Activated CD4-positive, alpha-beta T cell treated with anti-CD3 and anti-CD28 coated beads, Interleukin-2, amount 50 U/mL, for 16 hours (primary cell): ENCODE results near the gene TMEM95.
"Not testable (repeated sequence)": the region's sequence is repeated elsewhere in the genome, so short reads cannot be mapped to it uniquely, and the experiment has no call there.

ENCODE experiments used
- DNase-seq: peaks from one replicate; pipeline ENCODE4 v3.0.0-alpha.2; 2020

The TMEM95 gene

DNA sequence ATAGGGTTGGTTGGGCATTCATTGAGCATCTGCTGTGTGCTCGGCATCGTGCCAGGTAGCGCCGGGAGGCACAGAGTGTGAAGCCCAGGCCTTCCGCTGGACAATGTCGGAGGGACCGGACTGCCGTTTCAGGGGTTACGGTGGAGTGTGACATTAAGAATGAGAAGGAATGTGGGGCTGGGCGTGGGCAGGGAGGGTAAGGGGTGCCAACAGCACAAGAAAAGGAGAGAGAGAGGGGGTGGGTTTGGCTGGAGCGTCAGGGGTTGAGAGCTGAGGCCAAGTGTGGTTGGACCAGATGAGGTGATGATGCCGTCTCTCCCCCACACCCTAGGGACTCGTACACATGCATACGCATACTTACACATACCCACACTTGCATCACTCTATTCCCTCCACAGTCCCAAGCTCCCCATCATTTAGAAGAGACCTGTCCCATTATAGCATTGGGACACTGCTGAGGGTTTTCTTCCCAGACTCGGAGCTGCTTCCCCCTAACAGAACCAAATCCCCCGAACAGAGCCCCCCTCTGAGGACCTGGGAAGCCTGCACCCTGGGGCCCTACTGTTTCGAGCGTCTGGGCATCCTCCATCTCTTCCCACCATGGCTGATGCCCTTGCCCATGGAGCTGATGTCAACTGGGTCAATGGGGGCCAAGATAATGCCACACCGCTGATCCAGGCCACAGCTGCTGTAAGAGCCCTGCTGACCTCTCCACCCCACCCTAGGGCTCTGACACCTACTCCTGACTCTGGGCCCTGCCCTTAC lies 6.3 kb upstream of the TMEM95 start:
- DNase-seq, result no peak

DNA sequence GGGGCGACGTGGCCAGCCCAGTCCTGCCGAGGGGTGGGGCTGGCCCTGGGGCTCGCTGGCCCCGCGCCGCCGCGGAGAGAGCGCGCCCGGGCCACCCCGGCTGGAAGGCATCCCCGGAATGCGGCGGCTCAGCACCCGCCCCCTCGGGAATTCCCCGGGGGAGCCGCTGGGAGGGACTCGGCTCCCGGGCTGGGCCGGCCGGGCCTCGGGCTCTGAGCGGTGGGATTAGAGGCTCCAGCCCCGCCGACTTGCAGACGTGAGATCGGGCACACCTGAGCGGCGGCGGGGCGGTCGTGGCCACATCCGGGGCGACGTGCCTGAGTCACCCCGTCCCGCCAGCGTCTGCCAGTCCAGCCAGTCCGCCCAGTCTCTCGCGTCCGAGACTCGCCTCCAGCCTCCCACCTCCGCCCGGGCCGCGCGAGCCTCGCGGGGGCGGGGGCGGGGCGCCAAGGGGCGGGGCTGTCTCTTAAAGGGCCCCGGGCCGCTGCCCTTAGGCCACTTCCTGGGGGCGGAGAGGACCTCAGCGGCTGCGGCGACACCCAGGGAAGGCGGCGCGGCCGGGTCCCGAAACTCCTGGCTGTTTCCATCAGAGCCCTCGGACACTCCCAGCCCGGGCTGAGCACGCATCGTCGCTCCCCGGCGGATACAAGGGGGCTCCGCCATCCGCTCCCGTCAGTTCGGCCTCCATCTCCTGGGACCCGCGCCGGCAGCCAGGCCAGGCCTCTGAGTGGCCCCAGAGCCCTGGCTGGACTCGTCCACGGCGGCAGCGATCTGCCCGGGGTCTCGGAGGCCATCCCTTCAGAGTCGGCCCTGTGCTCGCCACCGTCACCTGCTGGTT lies 3.1 kb upstream of the TMEM95 start, which contains the start of gene KCTD11:
Gene KCTD11 (plus strand): TSS at position 498 of the 838 bp plus-strand sequence.
- peak; percentile 84 for DNase-seq

GRCh38 chr17:7352503-7352889 lies 2.5 kb upstream of the TMEM95 start:
- DNase-seq, result no peak

GRCh38 chr17:7352910-7353635 lies 1.9 kb upstream of the TMEM95 start:
- DNase-seq, result no peak

DNA sequence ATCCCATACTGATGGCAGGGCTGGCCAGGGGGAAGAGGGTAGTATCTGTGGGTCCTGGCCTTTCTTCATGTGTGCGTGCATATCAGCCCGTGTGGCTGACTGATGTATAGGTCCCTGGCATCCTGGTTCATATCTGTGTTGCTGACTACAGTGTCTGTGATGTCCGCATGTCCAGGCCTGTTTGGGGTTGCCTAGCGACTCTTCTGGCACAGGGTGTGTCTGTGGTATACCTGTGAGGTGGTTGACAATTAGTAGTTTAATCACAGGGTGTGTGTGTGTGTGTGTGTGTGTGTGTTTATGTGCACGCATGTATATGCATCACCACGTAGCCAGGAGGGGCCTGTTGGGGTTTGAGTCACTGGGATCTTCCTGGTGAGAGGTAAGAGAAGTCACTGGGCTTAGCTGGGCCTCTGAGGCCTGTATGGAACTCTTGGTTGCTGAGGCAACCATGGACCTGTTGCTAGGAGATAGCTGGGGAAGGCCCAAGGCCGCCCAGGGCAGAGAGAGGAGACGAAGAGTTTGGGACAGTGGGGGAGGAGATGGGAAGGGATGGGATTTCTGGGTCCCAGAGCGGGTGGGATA lies 603 bp upstream of the TMEM95 start:
- DNase-seq, result peak; percentile 44

- DNase-seq, result no peak
Measured at GRCh38 chr17:7355573-7355972, 617 bp downstream of the TMEM95 start.

- peak; percentile 90 for DNase-seq
Measured at GRCh38 chr17:7356072-7356549, 1.2 kb downstream of the TMEM95 start.

GRCh38 chr17:7356756-7357155 lies 1.8 kb downstream of the TMEM95 start:
- no peak for DNase-seq

GRCh38 chr17:7357381-7357780 lies 2.4 kb downstream of the TMEM95 start:
- no peak for DNase-seq

GRCh38 chr17:7361906-7362305 lies 7.0 kb downstream of the TMEM95 start:
- no peak for DNase-seq

DNA sequence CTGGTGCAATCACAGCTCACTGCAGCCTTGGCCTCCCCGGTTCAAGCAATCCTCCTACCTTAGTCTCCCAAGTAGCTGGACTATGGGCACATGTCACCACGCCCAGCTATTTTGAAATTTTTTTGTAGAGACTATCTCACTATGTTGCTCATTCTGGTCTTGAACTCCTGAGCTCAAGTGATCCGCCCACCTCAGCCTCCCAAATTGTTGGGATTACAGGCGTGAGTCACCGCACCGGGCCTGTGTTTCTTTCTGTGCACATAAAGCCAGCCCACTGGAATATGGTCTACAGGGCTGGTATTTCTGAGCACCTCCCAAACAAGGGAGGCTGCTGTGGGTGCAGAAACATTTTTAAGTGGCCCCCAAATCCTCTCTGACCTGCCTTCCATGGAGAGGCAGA lies 8.4 kb downstream of the TMEM95 start:
- no peak for DNase-seq

- DNase-seq, result not testable (repeated sequence)
Measured at GRCh38 chr17:7365963-7366362, 11.0 kb downstream of the TMEM95 start.

DNA sequence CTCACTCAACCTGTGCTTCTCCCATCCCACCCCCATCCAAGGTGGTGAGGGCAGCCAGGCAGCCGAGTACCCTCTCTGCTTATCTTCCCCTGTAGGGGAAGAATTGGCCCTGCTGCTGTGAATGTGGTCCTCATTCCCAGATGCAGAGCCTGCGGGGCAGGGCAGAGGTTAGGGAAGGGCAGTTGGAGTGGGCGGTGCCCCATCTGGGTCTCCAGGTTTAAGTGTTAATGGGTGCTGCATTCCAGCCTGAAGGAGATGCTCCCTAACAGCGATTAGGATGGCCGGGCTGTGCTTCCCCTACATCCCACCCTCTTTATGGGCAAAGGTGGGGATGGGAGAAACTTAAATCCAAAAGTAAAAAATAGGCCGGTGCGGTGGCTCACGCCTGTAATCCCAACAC lies 12.1 kb downstream of the TMEM95 start:
- no peak for DNase-seq

DNA sequence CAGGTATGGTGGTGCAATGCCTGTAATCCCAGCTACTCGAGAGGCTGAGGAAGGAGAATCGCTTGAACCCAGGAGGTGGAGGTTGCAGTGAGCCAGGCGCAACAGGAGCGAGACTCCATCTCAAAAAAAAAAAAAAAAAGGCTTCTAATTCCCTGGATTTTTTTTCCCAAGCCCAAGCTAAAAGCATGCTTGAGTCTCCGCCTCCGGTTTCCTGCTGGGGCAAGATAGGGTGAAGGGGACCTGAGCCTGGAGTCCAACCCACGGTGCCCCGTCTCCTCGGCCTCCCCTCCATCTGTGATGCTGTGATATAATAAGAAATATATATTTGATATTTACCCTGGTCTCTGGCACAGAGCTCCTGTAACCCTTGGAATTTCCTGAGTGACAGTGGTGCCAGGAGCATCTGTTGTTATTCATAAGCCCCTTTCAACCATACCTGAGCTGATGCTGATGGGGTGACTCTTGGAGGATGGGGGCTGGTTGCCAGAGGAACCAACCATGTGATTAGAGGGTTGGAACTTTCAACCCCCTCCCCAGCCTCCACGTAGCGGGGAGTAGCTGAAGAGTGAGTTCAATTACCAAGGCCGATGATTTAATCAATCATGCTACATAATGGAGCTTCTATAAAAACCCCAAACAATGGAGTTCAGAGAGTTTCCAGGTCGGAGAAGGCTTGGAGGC lies 13.1 kb downstream of the TMEM95 start:
- DNase-seq, result no peak

- DNase-seq, result not testable (repeated sequence)
Measured at GRCh38 chr17:7368599-7368994, 13.6 kb downstream of the TMEM95 start.

GRCh38 chr17:7369825-7370224 lies 14.9 kb downstream of the TMEM95 start:
- no peak for DNase-seq

DNA sequence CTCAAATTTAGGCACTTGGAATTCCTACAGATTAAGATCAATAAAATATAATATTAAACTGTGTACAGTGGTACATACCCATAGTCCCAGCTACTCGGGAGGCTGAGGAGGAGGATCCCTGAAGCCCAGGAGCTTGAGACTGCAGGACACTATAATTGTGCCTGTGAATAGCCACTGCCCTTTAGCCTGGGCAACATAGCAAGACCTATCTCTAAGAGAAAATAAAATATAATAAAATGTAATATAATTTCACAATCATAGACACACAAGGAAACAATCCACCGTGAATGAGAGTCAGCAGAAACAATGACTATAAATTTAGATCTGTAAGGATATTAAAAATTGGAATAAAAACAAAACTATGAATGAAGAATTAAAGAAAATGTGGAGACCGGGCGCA lies 15.9 kb downstream of the TMEM95 start:
- no peak for DNase-seq

GRCh38 chr17:7374353-7374752 lies 19.4 kb downstream of the TMEM95 start:
- DNase-seq, result no peak

GRCh38 chr17:7379134-7379533 lies 24.2 kb downstream of the TMEM95 start:
- DNase-seq, result no peak

- DNase-seq, result no peak
Measured at GRCh38 chr17:7380321-7380720, 25.4 kb downstream of the TMEM95 start.

GRCh38 chr17:7380855-7381683 lies 26.1 kb downstream of the TMEM95 start, which contains the start of gene TNK1:
Gene TNK1 (plus strand): TSS chr17:7381089. CDS start chr17:7382927, 1,838 bp downstream.
- DNase-seq, result no peak
